Ishikawa (cell line): Measurements from ENCODE around the gene TRIM33.

ENCODE experiments used
- CEBPB ChIP-seq: IDR thresholded peaks from 2 replicates; pipeline ENCODE4 v1.6.1; 2012
- CREB1 ChIP-seq: IDR thresholded peaks from 2 replicates; pipeline ENCODE4 v1.6.1; 2012; ENCODE audit warnings: low read depth
- EGR1 ChIP-seq: IDR thresholded peaks from 2 replicates; pipeline ENCODE4 v1.6.1; 2012
- EP300 ChIP-seq: IDR thresholded peaks from 2 replicates; pipeline ENCODE4 v1.6.1; 2012; ENCODE audit warnings: borderline replicate concordance
- FOXM1 ChIP-seq: IDR thresholded peaks from 2 replicates; pipeline ENCODE4 v1.6.1; 2012; ENCODE audit warnings: low read depth, borderline replicate concordance
- MAX ChIP-seq: IDR thresholded peaks from 2 replicates; pipeline ENCODE4 v1.6.1; 2012
- NFIC ChIP-seq: IDR thresholded peaks from 2 replicates; pipeline ENCODE4 v1.6.1; 2012
- RAD21 ChIP-seq: IDR thresholded peaks from 2 replicates; pipeline ENCODE4 v1.6.1; 2012; ENCODE audit warnings: low read depth
- REST ChIP-seq: IDR thresholded peaks from 2 replicates; pipeline ENCODE4 v1.6.1; 2012; ENCODE audit warnings: low read depth, mild to moderate bottlenecking
- TAF1 ChIP-seq: IDR thresholded peaks from 2 replicates; pipeline ENCODE4 v1.6.1; 2012; ENCODE audit warnings: low read depth, mild to moderate bottlenecking
- TCF12 ChIP-seq: IDR thresholded peaks from 2 replicates; pipeline ENCODE4 v1.6.1; 2012; ENCODE audit warnings: low read depth
- TEAD4 ChIP-seq: IDR thresholded peaks from 2 replicates; pipeline ENCODE4 v1.6.1; 2012
- USF1 ChIP-seq: IDR thresholded peaks from 2 replicates; pipeline ENCODE4 v1.6.1; 2012
- YY1 ChIP-seq: IDR thresholded peaks from 2 replicates; pipeline ENCODE4 v1.6.1; 2012; ENCODE audit warnings: low read depth
- ZBTB7A ChIP-seq: IDR thresholded peaks from 2 replicates; pipeline ENCODE4 v1.6.1; 2012; ENCODE audit warnings: low read depth

Gene TRIM33

GRCh38 chr1:114390960-114391359 lies 120.0 kb downstream of the TRIM33 start:
- no peak for TF ChIP-seq USF1
- TF ChIP-seq TAF1, result no peak
- TF ChIP-seq CREB1, result no peak
- TF ChIP-seq EP300, result no peak
- no peak for TF ChIP-seq YY1
- TF ChIP-seq EGR1, result no peak
- no peak for TF ChIP-seq MAX
- no peak for TF ChIP-seq FOXM1
- no peak for TF ChIP-seq ZBTB7A
- no peak for TF ChIP-seq TEAD4
- TF ChIP-seq NFIC, result no peak
- TF ChIP-seq TCF12, result no peak
- TF ChIP-seq RAD21, result no peak
- no peak for TF ChIP-seq CEBPB
- no peak for TF ChIP-seq REST

- TF ChIP-seq FOXM1, result no peak
- TF ChIP-seq NFIC, result no peak
- no peak for TF ChIP-seq CEBPB
- no peak for TF ChIP-seq TAF1
- TF ChIP-seq TEAD4, result no peak
- TF ChIP-seq USF1, result no peak
- no peak for TF ChIP-seq MAX
- no peak for TF ChIP-seq ZBTB7A
- TF ChIP-seq CREB1, result no peak
- TF ChIP-seq YY1, result no peak
- no peak for TF ChIP-seq TCF12
- no peak for TF ChIP-seq REST
- TF ChIP-seq EGR1, result no peak
- no peak for TF ChIP-seq RAD21
Measured at GRCh38 chr1:114390361-114390760, 120.6 kb downstream of the TRIM33 start.

- no peak for TF ChIP-seq CEBPB
Measured at GRCh38 chr1:114388432-114389003, 122.5 kb downstream of the TRIM33 start.

- TF ChIP-seq ZBTB7A, result no peak
- no peak for TF ChIP-seq MAX
- no peak for TF ChIP-seq TEAD4
- TF ChIP-seq FOXM1, result no peak
- no peak for TF ChIP-seq REST
- no peak for TF ChIP-seq USF1
- TF ChIP-seq TAF1, result no peak
- no peak for TF ChIP-seq CREB1
- no peak for TF ChIP-seq CEBPB
- TF ChIP-seq TCF12, result no peak
- TF ChIP-seq RAD21, result no peak
- TF ChIP-seq NFIC, result no peak
- no peak for TF ChIP-seq YY1
- TF ChIP-seq EP300, result no peak
- no peak for TF ChIP-seq EGR1
Measured at GRCh38 chr1:114387010-114387360, 124.0 kb downstream of the TRIM33 start.
